Neutrophil (primary cell): ENCODE data around the gene ANKLE1.

Experiments used
- H3K27ac ChIP-seq: fragments of 200-600 bp; sonication (generic); 2 replicates; pipeline ENCODE4 v1.5.1; 2016; ENCODE audit warnings: mild to moderate bottlenecking, moderate library complexity
- H3K27me3 ChIP-seq: fragments of 200-600 bp; sonication (generic); 2 replicates; pipeline ENCODE4 v1.6.0; 2016; ENCODE audit warnings: mild to moderate bottlenecking
- H3K36me3 ChIP-seq: fragments of 200-600 bp; sonication (generic); 2 replicates; pipeline ENCODE4 v1.5.1; 2017
- H3K4me1 ChIP-seq, 2 experiments: fragments of 200-600 bp in 1 of 2; sonication (generic) in 1 of 2; 1 replicate in 1 of 2; 2 replicates in 1 of 2; pipeline versions ENCODE4 v1.5.1 to v1.6.1; 2013 to 2016; ENCODE audit warnings: low read depth in 1 of 2, low read length in 1 of 2, mild to moderate bottlenecking in 1 of 2, moderate library complexity in 1 of 2; ENCODE audit not compliant: control insufficient read depth in 1 of 2, insufficient read depth in 1 of 2
- H3K4me3 ChIP-seq, 2 experiments: fragments of 200-600 bp in 1 of 2; sonication (generic) in 1 of 2; 1 replicate in 1 of 2; 2 replicates in 1 of 2; pipeline ENCODE4 v1.5.1; 2013 to 2016; ENCODE audit warnings: low read depth in 1 of 2, low read length in 1 of 2, mild to moderate bottlenecking in 1 of 2, moderate library complexity in 1 of 2
- H3K9me3 ChIP-seq: fragments of 200-600 bp; sonication (generic); 2 replicates; pipeline ENCODE4 v1.5.1; 2016
- TF ChIP-seq, protein P1 (sequence below): fragments of 200-600 bp; sonication (generic); IDR thresholded peaks from 2 replicates; pipeline ENCODE4 v1.5.1; 2016; ENCODE audit warnings: antibody characterized with exemption

The ANKLE1 gene

DNA sequence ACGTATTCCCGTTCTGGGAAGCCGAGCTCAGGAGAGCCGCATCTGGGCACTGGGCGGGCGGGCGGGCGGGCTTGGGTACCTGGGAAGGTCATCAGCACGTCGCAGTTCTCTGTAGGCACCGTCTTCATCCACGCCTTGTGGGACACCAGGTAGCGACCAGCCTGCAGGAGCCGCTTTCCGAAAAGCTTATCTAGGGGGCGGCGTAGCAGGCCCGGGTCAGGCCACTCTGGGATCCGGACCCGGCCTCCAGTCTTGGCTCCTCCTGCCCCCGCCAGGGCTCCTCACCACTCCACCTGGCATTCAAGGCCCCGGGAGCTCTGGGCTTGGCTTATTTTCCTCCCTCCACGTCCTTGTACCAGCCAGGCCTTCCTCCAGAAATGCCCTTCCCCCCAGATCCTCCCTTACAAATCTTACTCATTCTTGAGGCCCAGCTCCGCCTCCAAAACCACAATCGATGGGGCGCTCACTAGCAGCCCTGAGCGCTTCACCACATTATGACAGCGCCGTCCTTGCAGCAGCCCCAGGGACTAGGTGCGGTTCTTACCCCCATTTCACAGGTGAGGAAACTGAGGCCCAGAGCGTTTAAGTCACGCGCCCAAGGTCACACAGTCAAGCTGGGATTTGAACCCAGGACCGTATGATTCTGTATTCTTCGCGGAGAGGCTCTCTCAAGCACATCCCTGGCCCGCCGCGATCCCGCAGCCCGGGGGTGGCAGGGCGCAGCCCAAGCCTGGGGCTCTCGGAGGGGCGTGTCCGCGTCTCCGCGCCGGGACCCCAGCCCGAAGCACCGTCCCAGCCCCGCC lies 52.1 kb downstream of the ANKLE1 start:
- TF ChIP-seq, protein P1, sequence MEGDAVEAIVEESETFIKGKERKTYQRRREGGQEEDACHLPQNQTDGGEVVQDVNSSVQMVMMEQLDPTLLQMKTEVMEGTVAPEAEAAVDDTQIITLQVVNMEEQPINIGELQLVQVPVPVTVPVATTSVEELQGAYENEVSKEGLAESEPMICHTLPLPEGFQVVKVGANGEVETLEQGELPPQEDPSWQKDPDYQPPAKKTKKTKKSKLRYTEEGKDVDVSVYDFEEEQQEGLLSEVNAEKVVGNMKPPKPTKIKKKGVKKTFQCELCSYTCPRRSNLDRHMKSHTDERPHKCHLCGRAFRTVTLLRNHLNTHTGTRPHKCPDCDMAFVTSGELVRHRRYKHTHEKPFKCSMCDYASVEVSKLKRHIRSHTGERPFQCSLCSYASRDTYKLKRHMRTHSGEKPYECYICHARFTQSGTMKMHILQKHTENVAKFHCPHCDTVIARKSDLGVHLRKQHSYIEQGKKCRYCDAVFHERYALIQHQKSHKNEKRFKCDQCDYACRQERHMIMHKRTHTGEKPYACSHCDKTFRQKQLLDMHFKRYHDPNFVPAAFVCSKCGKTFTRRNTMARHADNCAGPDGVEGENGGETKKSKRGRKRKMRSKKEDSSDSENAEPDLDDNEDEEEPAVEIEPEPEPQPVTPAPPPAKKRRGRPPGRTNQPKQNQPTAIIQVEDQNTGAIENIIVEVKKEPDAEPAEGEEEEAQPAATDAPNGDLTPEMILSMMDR: no peak
- Histone ChIP-seq H3K9me3 (no peaks in the 10 kb centered on the region), H3K4me1 (peaks cover 47 to 51% of the 10 kb centered on the region in 2 experiments), H3K4me3 (peak overlapping the region; percentile 63 to 70), H3K27me3 (peaks cover 69% of the 10 kb centered on the region), H3K27ac (no peak overlapping the region), H3K36me3 (no peaks in the 10 kb centered on the region)

DNA sequence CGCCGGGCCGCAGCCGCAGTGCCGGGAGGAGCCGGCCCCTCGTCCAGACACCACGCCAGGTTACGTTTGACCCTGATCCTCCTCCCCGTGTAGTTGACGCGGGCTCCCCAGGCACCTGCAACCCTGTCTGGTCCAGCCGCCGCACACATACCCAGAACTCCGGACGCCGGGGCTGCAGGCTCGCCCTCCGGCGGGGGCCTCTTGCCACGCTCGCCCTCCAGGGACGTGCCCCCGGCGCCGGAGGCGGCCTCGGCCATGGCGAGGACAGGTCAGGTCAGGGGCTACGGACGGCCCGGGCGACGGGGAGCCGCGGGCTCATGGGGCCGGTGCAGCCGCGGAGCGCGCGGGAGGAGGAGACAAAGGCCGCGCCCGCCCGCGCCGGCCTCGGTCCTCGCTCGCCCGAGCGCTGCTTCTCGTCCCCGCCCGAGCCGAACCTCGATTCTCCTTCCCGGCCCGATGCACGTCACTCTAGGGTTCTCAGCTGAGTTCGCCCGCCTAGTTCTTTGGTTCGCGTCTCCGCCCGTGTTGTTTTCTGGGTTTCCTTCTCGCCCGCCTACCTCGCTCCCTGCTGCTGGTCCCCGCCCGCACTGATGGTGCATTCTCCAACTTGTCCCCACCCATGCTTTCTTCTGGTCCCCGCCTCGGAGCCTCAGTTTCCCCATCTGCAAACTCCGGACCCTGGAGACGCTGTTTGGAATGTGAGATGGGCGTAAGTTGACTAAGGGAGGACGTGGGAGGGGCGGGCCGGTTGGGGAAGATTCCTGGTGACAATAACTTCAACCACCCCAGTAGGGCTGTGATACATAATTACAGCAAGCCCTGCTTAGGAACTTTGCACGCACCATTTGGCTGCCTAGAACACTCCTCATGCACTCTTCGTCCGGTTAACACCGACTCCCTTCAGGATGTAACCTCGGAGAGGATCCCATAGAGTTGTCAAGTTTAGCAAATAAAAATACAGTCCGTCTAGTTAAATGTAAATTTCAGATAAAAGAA lies 53.0 kb downstream of the ANKLE1 start, which contains the start of gene ANO8:
Gene ANO8, minus strand, starts transcription at position 442 of the 996 bp plus-strand sequence. Its CDS starts 185 bp downstream, at position 257.
- H3K9me3 ChIP-seq: no peaks in the 10 kb centered on the region
- H3K36me3 ChIP-seq: no peaks in the 10 kb centered on the region
- H3K27me3 ChIP-seq: peaks cover 60% of the 10 kb centered on the region
- H3K27ac ChIP-seq: peak within 1 kb of the TSS; percentile 10
- H3K4me1 ChIP-seq: peaks cover 39 to 44% of the 10 kb centered on the region in 2 experiments
- TF ChIP-seq, protein P1: no peak
- peak within 1 kb of the TSS; percentile 63 to 70 for H3K4me3 ChIP-seq

DNA sequence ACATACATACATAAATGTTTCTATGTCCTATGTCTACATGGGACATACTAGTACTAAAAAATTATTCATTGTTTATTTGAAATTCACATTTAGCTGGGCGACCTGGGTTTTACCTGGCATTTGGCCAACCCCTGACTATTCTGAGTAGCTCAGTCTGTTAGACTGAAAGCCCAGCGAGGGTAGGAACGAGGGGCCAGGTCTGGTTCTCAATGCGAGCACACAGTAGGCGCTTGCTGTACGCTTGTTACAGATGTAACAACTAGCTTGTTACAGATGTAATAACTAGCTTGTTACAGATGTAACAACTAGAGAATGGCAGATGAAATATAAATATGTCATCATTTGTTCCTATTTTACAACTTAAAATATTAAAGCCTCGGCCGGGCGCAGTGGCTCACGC lies 53.9 kb downstream of the ANKLE1 start:
- H3K4me3 ChIP-seq: no peak overlapping the region
- TF ChIP-seq, protein P1: no peak
- H3K36me3 ChIP-seq: no peaks in the 10 kb centered on the region
- H3K27ac ChIP-seq: no peak overlapping the region
- H3K27me3 ChIP-seq: peaks cover 51% of the 10 kb centered on the region
- H3K4me1 ChIP-seq: peaks cover 39 to 44% of the 10 kb centered on the region in 2 experiments
- no peaks in the 10 kb centered on the region for H3K9me3 ChIP-seq
